Neuronal stem cell (in vitro differentiated cells): ENCODE results near the gene FHL2. TPM values are rescaled to one million over a fixed set of nuclear protein-coding genes. Genes with fewer than 3 reads are reported as not detected.

ENCODE experiments used
- DNase-seq: peaks from one replicate; pipeline ENCODE4 v3.0.0-alpha.2; 2013; ENCODE audit warnings: low spot score
- H2AFZ ChIP-seq: one replicate; pipeline ENCODE4 v1.6.1; 2013; ENCODE audit warnings: mild to moderate bottlenecking, low read length, inconsistent platforms
- H2AK5ac ChIP-seq: 2 replicates; pipeline ENCODE4 v1.6.1; 2013; ENCODE audit warnings: low read depth, mild to moderate bottlenecking, inconsistent platforms, low read length, moderate library complexity, mixed read lengths
- H2BK120ac ChIP-seq: 2 replicates; pipeline ENCODE4 v1.6.1; 2013; ENCODE audit warnings: low read depth, mild to moderate bottlenecking, inconsistent platforms, low read length, moderate library complexity, mixed read lengths
- H2BK12ac ChIP-seq: one replicate; pipeline ENCODE4 v1.6.1; 2013; ENCODE audit warnings: low read length, inconsistent platforms
- H2BK15ac ChIP-seq: 2 replicates; pipeline ENCODE4 v1.6.1; 2013; ENCODE audit warnings: mild to moderate bottlenecking, low read length, inconsistent platforms, mixed read lengths
- H2BK5ac ChIP-seq: one replicate; pipeline ENCODE4 v1.6.1; 2013; ENCODE audit warnings: inconsistent platforms, mild to moderate bottlenecking, low read length, moderate library complexity
- H3K14ac ChIP-seq: one replicate; pipeline ENCODE4 v1.6.1; 2013; ENCODE audit warnings: low read length, inconsistent platforms
- H3K18ac ChIP-seq: 2 replicates; pipeline ENCODE4 v1.6.1; 2013; ENCODE audit warnings: low read length, inconsistent platforms
- H3K23ac ChIP-seq: 2 replicates; pipeline ENCODE4 v1.6.1; 2013; ENCODE audit warnings: low read depth, mild to moderate bottlenecking, mixed read lengths, low read length, inconsistent platforms; ENCODE audit not compliant: poor library complexity
- H3K27ac ChIP-seq: replicated peaks from 3 replicates; pipeline ENCODE4 v1.5.1; 2013; ENCODE audit warnings: low read length, inconsistent platforms
- H3K27me3 ChIP-seq, 3 experiments: 2 replicates each; pipeline ENCODE4 v1.6.1; 2013; ENCODE audit warnings: low read length in 3 of 3, mild to moderate bottlenecking in 2 of 3, inconsistent platforms in 1 of 3, low read depth in 1 of 3, mixed read lengths in 1 of 3, moderate library complexity in 1 of 3; ENCODE audit not compliant: control insufficient read depth in 3 of 3, insufficient read depth in 3 of 3
- H3K36me3 ChIP-seq, 2 donors: replicated peaks in 1 of 2; 2 replicates each; pipeline ENCODE4 v1.6.1; 2013; ENCODE audit warnings: low read length in 2 of 2; ENCODE audit not compliant: control insufficient read depth in 2 of 2, insufficient read depth in 2 of 2
- H3K4ac ChIP-seq: 2 replicates; pipeline ENCODE4 v1.6.1; 2013; ENCODE audit warnings: inconsistent platforms, mild to moderate bottlenecking, low read length, moderate library complexity
- H3K4me1 ChIP-seq, 2 donors: 1 replicate in 1 of 2; 2 replicates in 1 of 2; pipeline ENCODE4 v1.6.1; 2013; ENCODE audit warnings: low read length in 2 of 2, low read depth in 1 of 2; ENCODE audit not compliant: control insufficient read depth in 2 of 2, insufficient read depth in 1 of 2
- H3K4me2 ChIP-seq: one replicate; pipeline ENCODE4 v1.6.1; 2013; ENCODE audit warnings: mild to moderate bottlenecking, low read length, inconsistent platforms; ENCODE audit not compliant: insufficient read depth, poor library complexity, severe bottlenecking
- H3K4me3 ChIP-seq, 2 donors: 2 replicates each; pipeline ENCODE4 v1.5.1; 2013; ENCODE audit warnings: low read length in 2 of 2, mild to moderate bottlenecking in 2 of 2, inconsistent platforms in 1 of 2, moderate library complexity in 1 of 2
- H3K79me1 ChIP-seq: one replicate; pipeline ENCODE4 v1.6.1; 2013; ENCODE audit warnings: low read depth, mild to moderate bottlenecking, inconsistent platforms, low read length, moderate library complexity
- H3K9ac ChIP-seq: one replicate; pipeline ENCODE4 v1.6.1; 2013; ENCODE audit warnings: mild to moderate bottlenecking, low read depth, low read length, inconsistent platforms; ENCODE audit not compliant: poor library complexity
- H3K9me3 ChIP-seq, 2 donors: replicated peaks in 1 of 2; 2 replicates each; pipeline versions ENCODE3 to v1.6.1; 2013; ENCODE audit warnings: low read length in 2 of 2, mild to moderate bottlenecking in 2 of 2, inconsistent platforms in 1 of 2, low read depth in 1 of 2, mixed read lengths in 1 of 2, moderate library complexity in 1 of 2; ENCODE audit not compliant: control insufficient read depth in 2 of 2, insufficient read depth in 1 of 2
- H4K8ac ChIP-seq: one replicate; pipeline ENCODE4 v1.6.1; 2013; ENCODE audit warnings: low read depth, mild to moderate bottlenecking, inconsistent platforms, low read length, moderate library complexity
- H4K91ac ChIP-seq: one replicate; pipeline ENCODE4 v1.6.1; 2013; ENCODE audit warnings: low read length, low read depth, mild to moderate bottlenecking, inconsistent platforms; ENCODE audit not compliant: poor library complexity
- WGBS, 2 donors: extraction: QIAGEN DNeasy Blood & Tissue Kit; methylation state at CpG; one replicate each; pipeline ENCODE4 v1.1.7; 2013; ENCODE audit warnings: missing lambda C conversion rate in 2 of 2, mixed read lengths in 1 of 2; ENCODE audit not compliant: insufficient read length in 2 of 2, insufficient replicate concordance in 1 of 2; ENCODE audit errors: extremely low coverage in 2 of 2; 5-methylcytosine and 5-hydroxymethylcytosine counted together
- polyA plus RNA-seq, 2 experiments: library from polyadenylated mRNA; stranded (reverse); fragments of 200-250 nt; gene quantifications; one replicate each; pipeline ENCODE4 v1.2.3, GENCODE V29; 2013

FHL2 gene, protein sequence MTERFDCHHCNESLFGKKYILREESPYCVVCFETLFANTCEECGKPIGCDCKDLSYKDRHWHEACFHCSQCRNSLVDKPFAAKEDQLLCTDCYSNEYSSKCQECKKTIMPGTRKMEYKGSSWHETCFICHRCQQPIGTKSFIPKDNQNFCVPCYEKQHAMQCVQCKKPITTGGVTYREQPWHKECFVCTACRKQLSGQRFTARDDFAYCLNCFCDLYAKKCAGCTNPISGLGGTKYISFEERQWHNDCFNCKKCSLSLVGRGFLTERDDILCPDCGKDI
- 10.6 TPM for polyA plus RNA-seq (2013, experiment 1 of 2)
- polyA plus RNA-seq (2013, experiment 2 of 2) = 10.4 TPM

DNA sequence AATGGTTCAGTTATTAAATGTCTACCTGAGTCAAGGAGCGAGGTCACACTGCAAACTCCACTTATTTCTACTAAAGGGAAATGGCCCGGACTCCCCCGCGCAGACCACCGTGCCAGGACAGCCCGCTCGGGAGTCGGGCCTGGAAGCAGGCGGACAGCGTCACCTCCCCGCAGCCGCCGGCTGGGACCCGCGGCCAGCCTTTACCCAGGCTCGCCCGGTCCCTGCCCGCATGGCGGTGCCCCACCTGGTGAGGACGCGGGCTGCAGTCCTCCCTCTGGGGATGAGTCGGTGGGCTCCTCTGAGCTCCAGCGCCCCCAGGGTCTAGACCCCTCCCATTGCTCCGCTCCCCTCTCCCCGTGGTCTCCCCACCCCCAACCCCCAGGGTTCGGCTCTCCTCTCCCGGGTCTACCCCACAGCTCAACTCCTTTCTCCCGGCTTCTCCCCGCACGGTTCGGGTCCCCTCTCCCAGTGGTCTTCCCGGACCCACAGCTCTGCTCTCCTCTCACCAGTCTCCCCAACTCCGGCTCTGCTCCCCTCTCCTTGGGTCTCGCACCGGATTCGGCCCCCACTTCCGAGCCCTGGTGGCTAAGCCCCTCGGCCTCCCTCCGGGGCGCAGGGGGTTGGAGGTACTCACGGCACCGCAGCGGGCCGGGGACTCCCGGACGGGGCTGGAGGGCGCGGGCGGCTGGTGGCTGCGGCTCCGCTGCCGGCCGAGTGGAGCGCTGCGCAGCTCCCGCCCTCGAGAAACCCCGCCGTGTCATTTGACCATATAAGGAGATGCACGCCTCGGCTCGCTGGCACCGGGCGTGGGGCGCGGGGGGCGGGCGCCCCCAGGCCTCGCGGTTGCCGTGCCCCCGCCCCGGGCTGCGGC is at the start of gene FHL2:
Gene FHL2, minus strand, starts transcription at position 716 of the 871 bp plus-strand sequence. CDS start 12,535 bp downstream, outside the sequence.
- Histone ChIP-seq H2AFZ (peak within 1 kb of the TSS; percentile 99), H3K9me3 (peaks cover 6 to 7% of the 10 kb centered on the region in 2 donors), H3K9ac (peak within 1 kb of the TSS; percentile 89), H3K14ac (peak within 1 kb of the TSS; percentile 43), H3K18ac (peak within 1 kb of the TSS; percentile 99), H2AK5ac (peak within 1 kb of the TSS; percentile 26), H3K4me2 (peak within 1 kb of the TSS; percentile 86), H3K27ac (no peak within 1 kb of the TSS), H2BK5ac (no peak within 1 kb of the TSS), H3K4me3 (peak within 1 kb of the TSS; percentile 86 to 98), H2BK15ac (peak within 1 kb of the TSS; percentile 99), H4K8ac (no peak within 1 kb of the TSS), H4K91ac (no peak within 1 kb of the TSS), H2BK120ac (peak within 1 kb of the TSS; percentile 96), H3K4ac (no peak within 1 kb of the TSS), H3K23ac (peak within 1 kb of the TSS; percentile 50), H3K79me1 (no peaks in the 10 kb centered on the region), H2BK12ac (no peak within 1 kb of the TSS), H3K4me1 (peaks cover 2 to 4% of the 10 kb centered on the region in 2 donors), H3K27me3 (peaks cover 0 to 5% (median 0%) of the 10 kb centered on the region in 3 experiments), H3K36me3 (peaks cover 0 to 14% of the 10 kb centered on the region in 2 donors)
- WGBS, 2 donors = no CpG with 5 or more reads among the region's 74 CpGs
- DNase-seq = peak; percentile 74

DNA sequence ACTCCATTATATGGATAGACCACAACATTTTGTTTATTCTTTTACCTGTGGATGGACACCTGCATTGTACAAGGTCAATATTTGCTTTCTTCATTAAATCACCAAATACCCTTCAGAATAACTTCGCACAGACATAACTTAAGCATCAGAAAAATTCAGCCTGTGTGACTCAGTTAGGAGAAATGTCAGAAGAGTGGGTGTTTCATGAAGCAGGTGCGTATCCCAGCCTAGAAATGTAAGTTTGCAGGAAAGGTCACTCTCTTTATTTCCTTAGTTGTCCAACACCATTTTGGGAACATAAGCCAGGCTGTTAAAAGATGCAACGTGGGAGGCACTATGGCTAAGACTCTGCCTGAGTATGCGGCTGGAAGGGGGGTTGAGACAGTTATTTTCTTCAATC is 48.6 kb upstream of the FHL2 start:
- Histone ChIP-seq H3K9ac (no peak overlapping the region), H3K79me1 (no peaks in the 10 kb centered on the region), H2BK15ac (no peak overlapping the region), H2BK5ac (no peak overlapping the region), H3K27me3 (no peaks in the 10 kb centered on the region), H2AK5ac (no peak overlapping the region), H3K23ac (no peak overlapping the region), H3K18ac (no peak overlapping the region), H3K36me3 (no peaks in the 10 kb centered on the region), H3K4me3 (no peak overlapping the region), H3K4me1 (no peaks in the 10 kb centered on the region), H2BK12ac (no peak overlapping the region), H2AFZ (no peak overlapping the region), H4K91ac (no peak overlapping the region), H3K4me2 (no peak overlapping the region), H3K4ac (no peak overlapping the region), H3K14ac (no peak overlapping the region), H3K9me3 (no peaks in the 10 kb centered on the region), H4K8ac (no peak overlapping the region), H3K27ac (no peak overlapping the region), H2BK120ac (no peak overlapping the region)
- DNase-seq = no peak
- no CpG with 5 or more reads among the region's 4 CpGs for WGBS, 2 donors

DNA sequence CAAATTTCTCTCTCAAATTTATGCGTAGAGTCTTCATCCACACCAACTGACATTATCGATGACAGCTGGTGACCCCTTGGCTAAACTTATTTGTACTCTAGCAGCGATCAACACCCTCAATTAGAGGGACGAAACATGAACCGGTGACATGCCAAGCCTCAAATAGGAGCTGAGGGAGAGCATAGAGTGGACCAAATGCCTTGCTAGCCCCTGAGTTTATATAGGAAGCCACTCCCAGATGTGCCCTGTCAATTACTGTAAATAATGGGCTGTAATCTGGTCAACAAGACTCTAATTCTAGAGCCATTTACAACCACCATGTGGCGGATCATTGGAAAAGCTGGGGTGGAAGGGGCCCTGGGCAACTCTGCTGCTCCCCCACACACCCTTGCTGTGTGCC is 47.6 kb upstream of the FHL2 start:
- Histone ChIP-seq H3K4me1 (no peaks in the 10 kb centered on the region), H3K36me3 (no peaks in the 10 kb centered on the region), H3K4me3 (no peak overlapping the region), H3K4ac (no peak overlapping the region), H2BK5ac (no peak overlapping the region), H3K9ac (no peak overlapping the region), H2AFZ (no peak overlapping the region), H3K18ac (no peak overlapping the region), H2AK5ac (no peak overlapping the region), H3K27me3 (no peaks in the 10 kb centered on the region), H3K27ac (no peak overlapping the region), H2BK15ac (no peak overlapping the region), H4K8ac (no peak overlapping the region), H3K9me3 (no peaks in the 10 kb centered on the region), H3K23ac (no peak overlapping the region), H3K79me1 (no peaks in the 10 kb centered on the region), H4K91ac (no peak overlapping the region), H2BK12ac (no peak overlapping the region), H3K14ac (no peak overlapping the region), H2BK120ac (no peak overlapping the region), H3K4me2 (no peak overlapping the region)
- DNase-seq = no peak
- WGBS, 2 donors = no CpG with 5 or more reads among the region's 6 CpGs

DNA sequence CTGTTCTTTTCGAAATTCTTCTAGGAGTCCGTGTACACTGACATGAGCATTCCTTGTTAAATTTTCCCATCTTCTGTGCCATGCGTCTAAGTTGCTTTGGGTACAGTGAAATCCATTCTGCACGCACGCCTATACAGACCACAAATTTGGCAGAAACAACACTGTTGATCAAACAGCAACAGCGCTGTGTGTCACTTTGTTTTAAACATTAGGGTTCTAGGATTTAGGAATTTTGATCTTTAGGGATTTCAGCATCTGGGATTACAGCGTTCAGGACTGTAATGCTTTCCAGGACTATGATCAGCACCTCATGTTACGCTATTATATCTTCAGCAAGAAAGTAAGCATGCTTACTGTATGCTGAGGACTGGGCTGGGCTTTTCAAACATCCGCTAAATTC is 47.1 kb upstream of the FHL2 start:
- Histone ChIP-seq H2BK15ac (no peak overlapping the region), H3K4me2 (no peak overlapping the region), H3K27me3 (no peaks in the 10 kb centered on the region), H3K18ac (no peak overlapping the region), H2AK5ac (no peak overlapping the region), H3K27ac (no peak overlapping the region), H2AFZ (no peak overlapping the region), H3K9me3 (no peaks in the 10 kb centered on the region), H3K14ac (no peak overlapping the region), H3K79me1 (no peaks in the 10 kb centered on the region), H3K4ac (no peak overlapping the region), H4K91ac (no peak overlapping the region), H2BK120ac (no peak overlapping the region), H4K8ac (no peak overlapping the region), H3K23ac (no peak overlapping the region), H3K4me1 (peaks cover 0 to 2% of the 10 kb centered on the region in 2 donors), H3K9ac (no peak overlapping the region), H2BK5ac (no peak overlapping the region), H2BK12ac (no peak overlapping the region), H3K36me3 (no peaks in the 10 kb centered on the region), H3K4me3 (no peak overlapping the region)
- no CpG with 5 or more reads among the region's 9 CpGs for WGBS, 2 donors
- no peak for DNase-seq
